ENCODE measurements around the gene SPINK4. TPM values are rescaled to one million over a fixed set of nuclear protein-coding genes. Genes with fewer than 3 reads are reported as not detected.

Gene SPINK4
- total RNA-seq, 1 donor from 2014 or later, result not detected

DNA sequence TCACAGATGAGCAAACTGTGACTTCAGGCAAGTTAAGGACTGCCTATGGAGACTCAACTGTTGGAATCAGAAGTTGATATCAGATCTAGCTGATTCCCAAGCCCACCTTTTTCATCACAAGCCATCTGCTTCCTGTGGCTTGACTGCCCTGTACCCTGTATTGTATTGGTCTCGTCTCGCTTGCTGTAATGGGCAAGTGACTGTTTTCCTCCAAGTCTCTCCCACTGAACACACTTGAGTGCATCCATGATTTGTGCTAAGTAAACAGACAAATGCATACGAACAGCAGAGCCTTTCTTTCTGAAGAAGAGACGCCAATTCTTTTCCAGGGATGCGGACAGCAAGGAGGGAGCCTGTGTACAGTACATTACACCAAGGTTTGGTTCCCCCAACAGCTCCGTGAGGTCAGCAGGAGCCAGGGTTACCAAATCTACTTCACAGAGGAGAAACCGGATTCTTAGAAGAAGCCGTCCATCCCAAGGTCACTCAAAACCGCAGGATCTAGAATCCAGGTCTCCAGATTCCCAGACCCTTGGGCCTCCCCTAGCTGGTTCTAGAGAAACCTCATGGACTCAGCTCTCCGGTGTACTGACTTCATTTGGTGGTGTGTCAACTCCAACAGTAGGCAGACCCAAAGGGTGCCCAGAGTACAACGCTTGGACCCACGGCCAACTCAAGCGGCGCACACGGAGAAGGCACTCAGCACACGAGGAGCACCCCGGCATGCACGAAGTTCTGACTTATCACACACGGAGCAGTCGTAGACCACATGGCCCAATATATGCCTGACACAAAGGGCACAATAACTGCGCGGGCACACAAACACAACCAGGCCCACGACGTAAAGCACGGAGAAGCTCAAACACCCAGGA lies 23.4 kb downstream of the SPINK4 start:
- peaks cover 1% of the 10 kb centered on the region for H3K36me3 ChIP-seq (ENCODE audit: control insufficient read depth, insufficient read depth, low read length)
- no peak for DNase-seq (ENCODE audit: low read depth)

GRCh38 chr9:33264003-33264472 lies 24.1 kb downstream of the SPINK4 start:
- H3K4me3 ChIP-seq (ENCODE audit: low read depth, low read length), result peak overlapping the region; percentile 90
- no peak for DNase-seq (ENCODE audit: low read depth)
- peaks cover 1% of the 10 kb centered on the region for H3K36me3 ChIP-seq (ENCODE audit: control insufficient read depth, insufficient read depth, low read length)

More for the DNA sequence above, 23.4 kb downstream of the SPINK4 start:
- no peaks in the 10 kb centered on the region for H3K27me3 ChIP-seq (ENCODE audit: control insufficient read depth, insufficient read depth, low read length)
- H3K4me3 ChIP-seq (ENCODE audit: low read depth, low read length), result peak overlapping the region; percentile 90
- no peak for TF ChIP-seq CTCF (IDR thresholded peaks at IDR 0.05; ENCODE audit: insufficient read depth, low read length, poor library complexity, severe bottlenecking)

GRCh38 chr9:33264473-33265177 lies 24.7 kb downstream of the SPINK4 start, which contains the start of the genes BAG1 and CHMP5:
Gene BAG1, minus strand, starts transcription at chr9:33264708.
Gene CHMP5, plus strand, starts transcription at chr9:33265049. Its CDS starts 30 bp downstream, at chr9:33265079.
- Histone ChIP-seq H3K4me3 (ENCODE audit: low read depth, low read length) (peak within 1 kb of the TSS; percentile 90), H3K36me3 (ENCODE audit: control insufficient read depth, insufficient read depth, low read length) (peaks cover 1% of the 10 kb centered on the region), H3K27me3 (ENCODE audit: control insufficient read depth, insufficient read depth, low read length) (no peaks in the 10 kb centered on the region)
- peak; percentile 43 for TF ChIP-seq CTCF (IDR thresholded peaks at IDR 0.05; ENCODE audit: insufficient read depth, low read length, poor library complexity, severe bottlenecking)
- peak; percentile 96 for DNase-seq (ENCODE audit: low read depth)

More at GRCh38 chr9:33264003-33264472, 24.1 kb downstream of the SPINK4 start:
- no peaks in the 10 kb centered on the region for H3K27me3 ChIP-seq (ENCODE audit: control insufficient read depth, insufficient read depth, low read length)
- TF ChIP-seq CTCF (IDR thresholded peaks at IDR 0.05; ENCODE audit: insufficient read depth, low read length, poor library complexity, severe bottlenecking), result no peak

GRCh38 chr9:33265211-33265865 lies 25.4 kb downstream of the SPINK4 start:
- peak overlapping the region; percentile 72 for H3K4me3 ChIP-seq (ENCODE audit: low read depth, low read length)
- H3K36me3 ChIP-seq (ENCODE audit: control insufficient read depth, insufficient read depth, low read length), result no peaks in the 10 kb centered on the region

More at GRCh38 chr9:33265211-33265865, 25.4 kb downstream of the SPINK4 start:
- no peak for TF ChIP-seq CTCF (IDR thresholded peaks at IDR 0.05; ENCODE audit: insufficient read depth, low read length, poor library complexity, severe bottlenecking)
- no peak for DNase-seq (ENCODE audit: low read depth)
- no peaks in the 10 kb centered on the region for H3K27me3 ChIP-seq (ENCODE audit: control insufficient read depth, insufficient read depth, low read length)
